Stimulated activated naive CD8-positive, alpha-beta T cell treated with anti-CD3 and anti-CD28 coated beads, Interleukin-15, Interleukin-2, amounts not matched to agents 100 U/mL and 50 U/mL, for 24 hours (primary cell): ENCODE measurements around the gene STRAP.

Experiments
- ATAC-seq: fragments of 150-1000 bp; cut with Tn5 transposase; one replicate; pipeline ENCODE4 v1.10.0; 2021
- DNase-seq: peaks from one replicate; pipeline ENCODE4 v3.0.0; 2021

The STRAP gene

GRCh38 chr12:15882118-15882971, at the start of gene STRAP:
TSS of gene STRAP (plus strand) at chr12:15882387. CDS start at chr12:15882708, 321 bp downstream.
- DNase-seq (peak; percentile 94), ATAC-seq (peak; percentile 97)

GRCh38 chr12:15834575-15834974, 47.6 kb upstream of the STRAP start:
- DNase-seq, result no peak
- no peak for ATAC-seq

DNA sequence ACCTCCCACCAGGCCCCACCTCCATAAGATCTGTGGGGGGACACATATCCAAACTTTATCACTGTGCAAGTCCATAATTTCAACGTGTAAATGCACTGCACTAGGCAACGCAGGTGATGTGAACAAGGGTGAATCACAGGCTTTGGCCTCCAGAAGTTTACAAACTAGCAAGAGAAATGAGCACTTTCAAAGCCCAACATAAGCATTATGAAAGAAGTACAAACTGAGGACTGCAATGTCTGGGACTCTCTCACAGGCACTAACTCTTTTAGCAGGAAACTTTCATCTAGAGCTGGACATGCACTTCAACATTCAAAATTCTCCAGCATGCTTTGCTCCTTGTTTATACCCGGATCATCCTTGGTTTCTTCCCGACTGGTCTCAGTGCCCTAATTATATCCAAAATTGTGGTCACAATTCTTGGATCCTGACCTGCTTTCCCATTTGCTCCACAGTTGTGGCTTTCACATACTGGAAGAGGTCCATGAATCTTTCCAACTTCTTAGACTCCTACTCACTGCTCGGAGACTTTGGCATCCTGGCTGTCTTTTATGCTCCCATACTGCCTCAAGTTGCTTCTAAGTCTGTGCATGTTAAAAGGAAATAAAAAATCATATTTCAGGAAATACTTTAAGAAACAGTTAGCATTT, 44.9 kb upstream of the STRAP start:
- DNase-seq (no peak), ATAC-seq (no peak)

DNA sequence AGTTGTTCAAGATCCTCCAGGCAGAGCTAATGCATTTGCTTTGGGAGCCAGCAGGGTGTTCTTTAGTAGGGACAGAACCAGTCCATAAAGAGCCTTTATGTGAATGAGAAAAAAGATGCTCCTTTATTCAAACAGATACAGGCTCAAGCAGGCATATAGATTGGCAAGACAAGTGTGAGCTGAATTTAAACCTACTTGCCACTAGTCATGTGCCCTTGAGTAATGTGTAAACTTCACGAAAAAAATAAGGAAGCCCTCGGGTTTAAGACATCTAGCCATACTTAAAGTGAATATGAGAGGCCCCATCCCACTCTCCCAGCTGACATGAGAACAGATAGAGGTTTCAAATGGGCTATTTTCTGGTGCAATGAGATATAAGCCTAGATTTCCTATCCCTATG, 43.1 kb upstream of the STRAP start:
- ATAC-seq (no peak), DNase-seq (no peak)

- ATAC-seq (no peak), DNase-seq (no peak)
These were observed 42.5 kb upstream of the STRAP start for GRCh38 chr12:15839682-15840081.

DNA sequence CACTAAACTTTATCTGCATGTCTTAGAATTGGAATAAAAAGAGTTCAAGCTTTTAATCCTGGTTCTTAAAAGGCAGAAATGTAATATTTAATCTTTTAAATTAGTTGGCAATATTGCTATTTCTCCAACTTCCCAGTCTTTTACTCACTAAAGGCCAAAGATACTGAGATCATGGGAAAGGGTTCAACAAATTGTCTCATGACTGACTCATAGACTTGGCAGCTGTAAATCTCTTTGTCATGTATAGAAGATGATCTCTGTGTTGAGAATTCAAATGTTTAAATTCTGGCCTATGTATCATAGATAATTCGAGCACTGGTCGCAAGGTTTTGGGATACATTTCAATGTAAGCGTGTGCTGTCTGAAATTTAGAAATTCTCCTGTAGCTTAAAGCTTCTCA, 40.1 kb upstream of the STRAP start:
- no peak for DNase-seq
- no peak for ATAC-seq

- no peak for DNase-seq
These were observed 35.3 kb upstream of the STRAP start for GRCh38 chr12:15846887-15847286.

DNA sequence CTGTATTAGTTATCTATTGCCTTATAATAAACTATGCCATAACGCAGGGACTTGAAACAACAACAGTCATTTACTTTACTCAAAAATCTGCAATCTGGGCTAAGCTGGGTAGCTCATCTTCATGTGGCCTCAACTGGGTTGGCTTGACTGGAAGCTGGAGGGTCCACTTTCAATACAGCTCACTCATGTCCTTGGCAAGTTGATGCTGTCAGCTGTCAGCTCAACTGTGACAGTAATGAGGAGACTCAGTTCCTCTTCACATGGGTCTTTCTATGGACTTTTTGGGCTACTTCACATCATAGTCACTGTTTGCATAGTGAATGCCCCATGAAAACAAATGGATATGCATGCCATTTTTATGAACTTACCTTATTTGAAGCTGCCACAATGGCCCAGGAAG, 33.6 kb upstream of the STRAP start:
- ATAC-seq, result no peak

More at GRCh38 chr12:15846887-15847286, 35.3 kb upstream of the STRAP start:
- ATAC-seq, result no peak

DNA sequence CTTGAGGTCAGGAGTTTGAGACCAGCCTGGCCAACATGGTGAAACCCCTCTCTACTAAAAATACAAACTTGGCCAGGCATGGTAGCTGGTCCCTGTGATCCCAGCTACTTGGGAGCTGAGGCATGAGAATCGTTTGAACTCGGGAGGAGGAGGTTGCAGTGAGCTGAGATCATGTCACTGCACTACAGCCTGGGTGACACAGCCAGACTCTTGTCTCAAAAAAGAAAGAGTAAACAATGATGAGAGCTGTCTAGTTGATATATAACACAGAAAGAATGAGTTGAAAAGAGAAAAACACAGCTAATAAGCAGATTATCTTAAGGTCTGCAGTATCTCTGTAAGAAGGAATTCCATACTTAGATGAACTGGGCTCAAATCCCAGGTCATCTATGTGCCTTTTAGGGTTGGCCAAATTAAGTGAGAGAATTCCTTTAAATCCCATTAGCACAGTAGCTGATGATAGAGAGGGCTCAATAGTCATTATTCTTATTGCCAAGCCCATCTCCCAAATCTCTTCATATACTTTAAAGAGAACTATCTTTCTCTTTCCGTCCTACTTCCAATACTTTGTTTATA, 31.1 kb upstream of the STRAP start:
- DNase-seq, result no peak
- no peak for ATAC-seq

More for the DNA sequence above, 33.6 kb upstream of the STRAP start:
- no peak for DNase-seq

GRCh38 chr12:15851919-15852318, 30.3 kb upstream of the STRAP start:
- ATAC-seq, result no peak
- DNase-seq, result no peak

DNA sequence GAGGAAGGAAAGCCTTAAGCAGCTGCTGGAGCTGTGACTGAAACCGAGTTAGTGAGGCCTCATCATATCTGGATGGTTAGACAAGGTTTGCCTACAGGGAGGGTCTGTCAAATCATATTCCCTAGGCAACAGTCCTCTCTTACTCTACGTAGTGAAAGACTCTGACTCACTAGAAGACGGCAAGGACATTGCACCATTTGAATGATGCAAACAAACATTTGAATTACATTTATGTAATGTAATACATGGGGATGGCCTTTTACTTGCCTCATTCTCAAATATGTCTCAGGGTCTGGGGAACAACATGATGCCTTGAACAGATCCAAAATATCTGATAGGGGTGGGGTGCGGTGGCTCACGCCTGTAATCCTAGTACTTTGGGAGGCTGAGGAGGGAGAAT, 29.8 kb upstream of the STRAP start:
- DNase-seq (no peak), ATAC-seq (no peak)

- DNase-seq (no peak), ATAC-seq (no peak)
These were observed 28.3 kb upstream of the STRAP start for GRCh38 chr12:15853877-15854276.

- DNase-seq, result no peak
- ATAC-seq, result no peak
These were observed 27.3 kb upstream of the STRAP start for GRCh38 chr12:15854916-15855315.

- no peak for DNase-seq
- ATAC-seq, result no peak
These were observed 26.5 kb upstream of the STRAP start for GRCh38 chr12:15855646-15856045.

- DNase-seq, result peak; percentile 22
These were observed 25.8 kb upstream of the STRAP start for GRCh38 chr12:15856097-15856982.

DNA sequence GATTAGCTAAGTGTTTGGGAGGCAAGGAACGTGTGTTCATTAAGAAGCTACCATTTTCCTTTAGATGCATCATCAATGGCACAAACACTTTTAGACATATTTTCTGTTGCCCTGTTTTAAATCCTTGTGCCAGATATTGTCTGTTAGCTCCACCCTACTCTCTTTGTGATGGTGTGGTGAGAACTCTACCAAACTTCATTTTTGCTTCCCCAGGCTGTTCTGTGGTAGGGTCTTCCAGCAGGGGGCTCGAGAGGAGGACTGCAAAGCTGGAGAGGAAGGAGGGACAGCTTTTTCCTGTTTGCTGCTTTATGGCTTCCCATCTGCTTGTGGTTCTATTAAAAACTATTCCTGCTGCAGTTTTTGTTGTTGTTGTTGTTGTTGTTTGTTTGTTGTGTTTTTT, 23.8 kb upstream of the STRAP start:
- DNase-seq, result no peak
- ATAC-seq, result no peak

More at GRCh38 chr12:15856097-15856982, 25.8 kb upstream of the STRAP start:
- no peak for ATAC-seq

- ATAC-seq (no peak), DNase-seq (no peak)
These were observed 23.1 kb upstream of the STRAP start for GRCh38 chr12:15859116-15859515.

DNA sequence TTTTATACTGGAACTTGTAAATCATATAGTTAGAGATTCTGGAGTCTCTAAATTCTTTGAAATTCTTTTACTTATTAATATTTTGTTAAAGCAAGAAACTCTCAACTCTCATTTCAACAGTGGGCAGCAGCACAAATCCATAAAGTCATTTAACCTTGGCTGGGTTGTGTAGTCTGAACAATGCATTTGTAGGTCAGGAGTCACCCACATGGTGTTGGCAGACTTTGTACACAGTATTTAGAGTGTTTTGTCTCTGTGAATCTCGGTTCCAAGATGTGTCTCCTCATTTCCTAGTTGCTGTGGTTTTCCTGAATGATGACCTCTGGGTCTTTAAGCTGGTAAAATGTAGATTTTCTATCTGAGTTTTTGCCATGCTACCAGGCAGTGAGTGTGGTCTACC, 20.8 kb upstream of the STRAP start:
- no peak for DNase-seq
- ATAC-seq, result no peak

DNA sequence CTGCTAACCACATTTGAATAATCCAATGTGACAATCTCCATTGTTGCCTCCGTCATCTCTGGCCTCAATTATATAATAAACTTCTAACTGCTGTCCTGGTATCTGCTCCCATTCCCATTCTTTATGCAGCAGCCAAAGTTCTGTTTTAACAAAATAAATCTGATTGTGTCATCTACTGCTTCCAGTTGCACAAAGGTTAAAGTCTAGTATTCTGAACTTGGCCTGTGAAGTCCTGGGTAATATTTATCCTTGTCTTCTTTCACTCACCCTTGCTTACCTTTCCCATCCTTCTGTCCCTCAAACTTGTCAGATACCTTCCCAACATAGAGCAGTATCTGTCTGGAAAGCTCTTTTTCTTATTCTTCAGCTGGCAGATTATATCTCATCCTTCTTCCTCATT, 19.3 kb upstream of the STRAP start:
- ATAC-seq (no peak), DNase-seq (no peak)

GRCh38 chr12:15863372-15863771, 18.8 kb upstream of the STRAP start:
- no peak for DNase-seq
- no peak for ATAC-seq

GRCh38 chr12:15863984-15864383, 18.2 kb upstream of the STRAP start:
- no peak for ATAC-seq
- DNase-seq, result no peak

- no peak for ATAC-seq
These were observed 14.0 kb upstream of the STRAP start for GRCh38 chr12:15868186-15868585.

More at GRCh38 chr12:15868186-15868585, 14.0 kb upstream of the STRAP start:
- DNase-seq, result no peak
